ENCODE measurements around the gene SLF2. TPM values are rescaled to one million over a fixed set of nuclear protein-coding genes. Genes with fewer than 3 reads are reported as not detected.
A peak's percentile ranks its signal among the peaks of the same experiment; 100 is the strongest.

SLF2 gene
- total RNA-seq, 1 donor from 2014 or later, result 12.1 TPM

GRCh38 chr10:100894033-100894432, 18.7 kb upstream of the SLF2 start:
- Histone ChIP-seq H3K27me3 (ENCODE audit: control insufficient read depth, insufficient read depth, low read length) (no peaks in the 10 kb centered on the region), H3K36me3 (ENCODE audit: control insufficient read depth, insufficient read depth, low read length) (no peaks in the 10 kb centered on the region), H3K4me3 (ENCODE audit: low read depth, low read length) (no peak overlapping the region)
- FAIRE-seq, result no peak
- DNase-seq (ENCODE audit: low read depth), result peak; percentile 27
- TF ChIP-seq, protein P1, sequence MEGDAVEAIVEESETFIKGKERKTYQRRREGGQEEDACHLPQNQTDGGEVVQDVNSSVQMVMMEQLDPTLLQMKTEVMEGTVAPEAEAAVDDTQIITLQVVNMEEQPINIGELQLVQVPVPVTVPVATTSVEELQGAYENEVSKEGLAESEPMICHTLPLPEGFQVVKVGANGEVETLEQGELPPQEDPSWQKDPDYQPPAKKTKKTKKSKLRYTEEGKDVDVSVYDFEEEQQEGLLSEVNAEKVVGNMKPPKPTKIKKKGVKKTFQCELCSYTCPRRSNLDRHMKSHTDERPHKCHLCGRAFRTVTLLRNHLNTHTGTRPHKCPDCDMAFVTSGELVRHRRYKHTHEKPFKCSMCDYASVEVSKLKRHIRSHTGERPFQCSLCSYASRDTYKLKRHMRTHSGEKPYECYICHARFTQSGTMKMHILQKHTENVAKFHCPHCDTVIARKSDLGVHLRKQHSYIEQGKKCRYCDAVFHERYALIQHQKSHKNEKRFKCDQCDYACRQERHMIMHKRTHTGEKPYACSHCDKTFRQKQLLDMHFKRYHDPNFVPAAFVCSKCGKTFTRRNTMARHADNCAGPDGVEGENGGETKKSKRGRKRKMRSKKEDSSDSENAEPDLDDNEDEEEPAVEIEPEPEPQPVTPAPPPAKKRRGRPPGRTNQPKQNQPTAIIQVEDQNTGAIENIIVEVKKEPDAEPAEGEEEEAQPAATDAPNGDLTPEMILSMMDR (IDR thresholded peaks at IDR 0.05; ENCODE audit: insufficient read depth, low read length, severe bottlenecking), result no peak

GRCh38 chr10:100894589-100895294, 18.0 kb upstream of the SLF2 start:
- no peak overlapping the region for H3K4me3 ChIP-seq (ENCODE audit: low read depth, low read length)
- H3K27me3 ChIP-seq (ENCODE audit: control insufficient read depth, insufficient read depth, low read length), result no peaks in the 10 kb centered on the region
- TF ChIP-seq, protein P1 (IDR thresholded peaks at IDR 0.05; ENCODE audit: insufficient read depth, low read length, severe bottlenecking), result no peak
- DNase-seq (ENCODE audit: low read depth), result no peak
- H3K36me3 ChIP-seq (ENCODE audit: control insufficient read depth, insufficient read depth, low read length), result no peaks in the 10 kb centered on the region
- no peak for FAIRE-seq

- no peak for FAIRE-seq
- TF ChIP-seq, protein P1 (IDR thresholded peaks at IDR 0.05; ENCODE audit: insufficient read depth, low read length, severe bottlenecking), result no peak
- H3K36me3 ChIP-seq (ENCODE audit: control insufficient read depth, insufficient read depth, low read length), result no peaks in the 10 kb centered on the region
- no peak for DNase-seq (ENCODE audit: low read depth)
- H3K27me3 ChIP-seq (ENCODE audit: control insufficient read depth, insufficient read depth, low read length), result no peaks in the 10 kb centered on the region
- H3K4me3 ChIP-seq (ENCODE audit: low read depth, low read length), result no peak overlapping the region
Measured at GRCh38 chr10:100895346-100895745, 17.4 kb upstream of the SLF2 start.

DNA sequence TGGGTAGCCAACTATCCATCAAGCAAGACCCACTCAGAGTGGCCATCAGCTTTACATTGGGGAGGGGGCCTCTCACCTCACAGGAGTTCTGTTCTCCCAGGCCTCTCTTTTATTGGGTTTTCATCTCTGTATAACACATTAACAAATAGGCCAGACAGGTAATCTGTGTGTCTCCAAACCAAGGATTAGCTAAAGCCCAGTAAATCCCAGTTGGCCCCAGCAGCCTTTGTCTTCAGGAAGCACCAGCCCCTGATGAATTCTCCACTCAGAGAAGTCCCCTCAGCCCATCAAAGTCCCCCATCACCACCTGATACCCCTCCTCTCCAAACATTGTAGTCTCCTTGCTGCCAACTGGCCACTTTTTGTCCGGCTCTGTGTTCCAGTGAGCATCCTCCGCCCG, 16.9 kb upstream of the SLF2 start:
- Histone ChIP-seq H3K27me3 (ENCODE audit: control insufficient read depth, insufficient read depth, low read length) (no peaks in the 10 kb centered on the region), H3K4me3 (ENCODE audit: low read depth, low read length) (no peak overlapping the region), H3K36me3 (ENCODE audit: control insufficient read depth, insufficient read depth, low read length) (no peaks in the 10 kb centered on the region)
- FAIRE-seq, result no peak
- TF ChIP-seq, protein P1 (IDR thresholded peaks at IDR 0.05; ENCODE audit: insufficient read depth, low read length, severe bottlenecking), result no peak
- no peak for DNase-seq (ENCODE audit: low read depth)

DNA sequence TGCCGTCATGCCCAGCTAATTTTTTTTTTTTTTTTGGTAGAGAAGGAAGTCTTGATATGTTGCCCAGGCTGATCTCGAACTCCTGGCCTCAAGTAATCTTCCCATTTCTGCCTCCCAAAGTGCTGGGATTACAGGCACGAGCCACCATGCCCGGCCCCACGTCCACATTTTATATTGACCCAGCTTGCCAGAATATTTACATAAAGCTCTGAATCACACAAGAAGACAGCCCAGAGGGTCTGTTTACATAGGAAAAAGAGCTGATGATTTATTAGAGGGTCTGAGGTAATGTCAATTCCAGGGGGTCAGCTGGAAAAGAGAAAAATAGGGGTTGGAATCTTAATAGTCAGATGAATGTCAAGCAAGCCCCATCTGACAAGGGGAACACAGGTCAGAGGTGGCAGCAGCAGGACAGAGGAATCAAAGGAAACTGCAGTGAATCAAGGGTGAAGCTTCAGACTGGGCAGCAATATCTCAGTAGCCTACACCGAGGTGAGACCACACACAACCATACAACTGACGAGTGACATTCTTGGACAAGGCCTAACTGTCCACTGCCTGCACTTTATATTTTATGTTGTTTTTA, 15.8 kb upstream of the SLF2 start:
- Histone ChIP-seq H3K4me3 (ENCODE audit: low read depth, low read length) (no peak overlapping the region), H3K36me3 (ENCODE audit: control insufficient read depth, insufficient read depth, low read length) (no peaks in the 10 kb centered on the region), H3K27me3 (ENCODE audit: control insufficient read depth, insufficient read depth, low read length) (no peaks in the 10 kb centered on the region)
- DNase-seq (ENCODE audit: low read depth), result no peak
- TF ChIP-seq, protein P1 (IDR thresholded peaks at IDR 0.05; ENCODE audit: insufficient read depth, low read length, severe bottlenecking), result no peak
- no peak for FAIRE-seq
